Stimulated activated CD8-positive, alpha-beta memory T cell treated with anti-CD3 and anti-CD28 coated beads, Interleukin-4, amount 100 ng/mL, for 4 hours (primary cell): ENCODE data around the gene AP1G2.
A peak's percentile ranks its signal among the peaks of the same experiment; 100 is the strongest.
"Not testable (repeated sequence)": the region's sequence is repeated elsewhere in the genome, so short reads cannot be mapped to it uniquely, and the experiment has no call there.

Source experiments
- DNase-seq, 2 donors: peaks; one replicate each; pipeline ENCODE4 v3.0.0-alpha.2; 2020; ENCODE audit warnings: low read depth in 2 of 2, low spot score in 1 of 2

Gene AP1G2, protein sequence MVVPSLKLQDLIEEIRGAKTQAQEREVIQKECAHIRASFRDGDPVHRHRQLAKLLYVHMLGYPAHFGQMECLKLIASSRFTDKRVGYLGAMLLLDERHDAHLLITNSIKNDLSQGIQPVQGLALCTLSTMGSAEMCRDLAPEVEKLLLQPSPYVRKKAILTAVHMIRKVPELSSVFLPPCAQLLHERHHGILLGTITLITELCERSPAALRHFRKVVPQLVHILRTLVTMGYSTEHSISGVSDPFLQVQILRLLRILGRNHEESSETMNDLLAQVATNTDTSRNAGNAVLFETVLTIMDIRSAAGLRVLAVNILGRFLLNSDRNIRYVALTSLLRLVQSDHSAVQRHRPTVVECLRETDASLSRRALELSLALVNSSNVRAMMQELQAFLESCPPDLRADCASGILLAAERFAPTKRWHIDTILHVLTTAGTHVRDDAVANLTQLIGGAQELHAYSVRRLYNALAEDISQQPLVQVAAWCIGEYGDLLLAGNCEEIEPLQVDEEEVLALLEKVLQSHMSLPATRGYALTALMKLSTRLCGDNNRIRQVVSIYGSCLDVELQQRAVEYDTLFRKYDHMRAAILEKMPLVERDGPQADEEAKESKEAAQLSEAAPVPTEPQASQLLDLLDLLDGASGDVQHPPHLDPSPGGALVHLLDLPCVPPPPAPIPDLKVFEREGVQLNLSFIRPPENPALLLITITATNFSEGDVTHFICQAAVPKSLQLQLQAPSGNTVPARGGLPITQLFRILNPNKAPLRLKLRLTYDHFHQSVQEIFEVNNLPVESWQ

DNA sequence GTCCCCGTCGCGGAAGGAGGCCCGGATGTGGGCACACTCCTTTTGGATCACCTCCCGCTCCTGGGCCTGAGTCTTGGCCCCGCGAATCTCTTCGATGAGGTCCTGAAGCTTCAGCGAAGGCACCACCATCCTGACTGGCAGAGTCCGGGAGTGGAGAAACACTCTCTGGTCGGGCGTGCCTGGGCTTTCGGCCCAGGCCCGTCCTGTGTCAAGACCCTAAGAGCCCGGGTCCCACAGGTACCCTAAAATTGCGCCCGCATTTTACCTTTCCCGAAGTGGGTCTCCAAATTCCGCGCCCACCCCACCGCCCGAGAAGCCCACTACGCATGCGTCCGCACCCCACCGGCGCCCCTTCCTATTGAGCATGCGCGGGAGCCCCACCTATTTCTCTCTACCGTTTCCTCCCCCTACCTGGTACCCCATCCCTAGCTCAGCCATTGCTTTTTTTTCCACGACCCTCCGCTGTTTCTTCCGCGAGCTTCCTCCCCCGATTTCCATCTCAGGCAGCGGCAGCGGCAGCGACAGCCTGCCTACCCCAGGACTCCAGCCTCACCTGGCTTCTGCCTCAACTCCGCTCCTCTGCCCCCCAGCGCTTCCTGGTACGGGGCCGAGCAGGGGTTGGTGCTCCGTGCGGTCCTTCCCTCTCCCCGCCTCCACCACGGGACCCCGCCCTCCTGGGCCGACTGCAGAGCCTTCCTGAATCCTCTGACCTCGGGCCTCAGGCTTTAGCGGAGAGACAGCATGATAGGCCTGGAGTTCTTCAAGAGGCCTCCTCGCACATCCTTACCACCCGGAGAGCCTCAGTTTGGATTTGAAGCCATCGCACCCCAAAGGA is at the start of gene AP1G2:
Gene AP1G2, minus strand, starts transcription at position 606 of the 835 bp plus-strand sequence. Its CDS starts 477 bp downstream, at position 129.
- DNase-seq: peak; percentile 68 to 72

DNA sequence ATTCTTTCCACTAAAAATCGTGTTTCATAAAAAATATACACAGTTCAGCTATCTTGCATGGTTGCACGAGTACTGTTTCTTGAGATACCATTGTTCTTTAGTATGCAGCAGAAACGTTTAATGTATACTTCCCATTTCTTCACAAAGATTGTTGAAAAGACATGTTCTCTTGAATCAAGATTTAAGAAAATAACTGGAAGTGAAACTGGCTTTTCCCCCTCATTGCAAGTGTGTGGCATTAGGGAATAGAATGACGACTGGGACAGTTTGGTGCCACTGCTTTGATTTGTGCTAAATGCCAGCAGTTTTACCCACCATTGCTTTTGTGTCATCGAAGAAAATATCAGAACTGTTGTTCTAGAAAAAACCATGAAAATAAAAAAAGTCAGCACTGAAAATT is 48.3 kb upstream of the AP1G2 start:
- DNase-seq: no peak

DNA sequence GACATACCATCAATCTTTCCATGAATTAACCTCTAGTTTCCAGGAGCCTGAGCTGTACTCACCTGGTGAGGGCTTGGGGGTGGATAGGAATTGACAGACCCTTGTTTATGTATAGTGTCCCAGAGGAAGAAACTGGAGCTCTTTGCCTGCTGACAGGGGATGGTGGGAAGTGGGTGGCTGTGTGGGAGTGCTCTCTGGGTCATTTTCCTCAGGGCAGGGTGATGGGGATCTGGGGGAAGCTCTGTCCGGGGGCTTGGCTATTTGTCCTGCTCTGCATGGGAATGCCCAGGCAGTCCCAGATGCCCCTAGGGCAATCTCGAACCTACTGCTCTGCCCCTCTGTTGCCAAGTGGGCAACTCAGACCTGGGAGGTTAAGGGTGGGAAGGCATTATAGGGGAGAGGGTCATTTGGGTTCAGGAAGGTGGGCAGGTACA is 46.8 kb upstream of the AP1G2 start:
- no peak for DNase-seq

DNA sequence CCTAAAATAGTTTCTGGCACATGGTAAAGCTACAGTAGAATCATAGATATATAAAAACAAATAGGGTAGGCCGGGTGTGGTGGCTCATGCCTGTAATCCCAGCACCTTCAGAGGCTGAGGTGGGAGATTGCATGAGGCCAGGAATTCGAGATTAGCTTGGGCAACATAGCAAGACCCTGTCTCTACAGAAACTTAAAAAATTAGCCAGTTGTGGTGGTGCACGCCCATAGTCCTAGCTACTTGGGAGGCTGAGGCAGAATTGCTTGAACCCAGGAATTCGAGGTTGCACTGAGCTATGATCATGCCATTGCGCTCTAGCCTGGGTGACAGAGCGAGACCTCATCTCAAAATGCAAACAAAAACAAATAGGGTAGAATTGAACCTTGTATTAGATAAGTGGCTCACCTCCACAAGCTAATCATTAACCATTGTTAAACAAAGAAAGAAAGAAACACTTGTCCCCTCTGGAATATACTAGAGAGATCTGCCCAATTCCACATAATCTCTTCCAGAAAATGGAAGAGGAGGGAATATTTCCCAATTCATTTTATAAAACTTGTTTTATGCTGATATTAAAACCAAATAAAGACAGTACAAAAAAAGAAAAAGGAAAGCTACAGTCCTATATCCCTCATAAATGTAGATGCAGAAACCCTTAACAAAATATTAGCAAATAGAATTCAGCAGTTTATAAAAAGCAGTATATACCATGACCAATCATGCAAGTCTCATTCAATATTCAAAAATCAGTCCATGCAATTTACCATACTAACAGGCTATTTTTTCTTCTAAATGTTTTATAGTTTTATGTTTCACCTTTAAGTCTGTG is 45.9 kb upstream of the AP1G2 start:
- no peak for DNase-seq

DNA sequence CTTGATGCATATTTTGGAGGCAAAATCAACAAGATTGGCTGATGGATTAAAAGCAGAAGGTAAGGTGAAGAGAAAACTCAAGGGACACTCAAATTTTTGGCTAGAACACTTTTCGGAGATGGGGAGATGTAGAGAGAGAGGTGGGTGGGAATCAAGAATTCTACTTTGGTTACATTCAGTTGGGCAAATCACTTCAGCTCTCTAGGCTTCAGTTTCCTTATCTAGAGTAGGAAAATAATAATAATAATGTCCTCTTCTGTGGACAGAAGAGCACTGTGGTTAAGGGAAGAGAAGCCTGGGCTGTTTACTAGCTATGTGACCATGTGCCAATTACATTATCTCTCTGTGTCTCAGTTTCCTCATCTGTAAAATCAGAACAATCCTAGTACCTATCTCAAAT is 45.2 kb upstream of the AP1G2 start:
- no peak for DNase-seq

DNA sequence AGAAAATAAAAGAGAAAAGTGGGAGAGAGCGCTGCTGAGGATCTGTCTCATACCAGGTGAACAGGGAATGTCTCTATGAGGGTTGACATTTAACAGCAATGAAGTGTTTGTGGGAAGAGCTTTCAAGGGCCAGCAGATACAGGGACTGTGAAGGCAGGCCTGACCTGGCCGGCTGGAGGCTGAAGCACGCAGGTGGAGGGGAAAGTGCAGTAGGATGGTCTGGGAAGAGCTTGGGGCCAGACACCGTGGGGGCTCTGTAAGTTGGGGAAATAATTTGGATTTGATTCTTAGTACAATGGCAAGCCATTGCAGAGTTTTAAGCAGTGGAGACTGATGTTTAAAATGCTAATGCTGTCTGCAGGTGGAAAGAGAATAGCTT is 44.8 kb upstream of the AP1G2 start:
- no peak for DNase-seq

DNA sequence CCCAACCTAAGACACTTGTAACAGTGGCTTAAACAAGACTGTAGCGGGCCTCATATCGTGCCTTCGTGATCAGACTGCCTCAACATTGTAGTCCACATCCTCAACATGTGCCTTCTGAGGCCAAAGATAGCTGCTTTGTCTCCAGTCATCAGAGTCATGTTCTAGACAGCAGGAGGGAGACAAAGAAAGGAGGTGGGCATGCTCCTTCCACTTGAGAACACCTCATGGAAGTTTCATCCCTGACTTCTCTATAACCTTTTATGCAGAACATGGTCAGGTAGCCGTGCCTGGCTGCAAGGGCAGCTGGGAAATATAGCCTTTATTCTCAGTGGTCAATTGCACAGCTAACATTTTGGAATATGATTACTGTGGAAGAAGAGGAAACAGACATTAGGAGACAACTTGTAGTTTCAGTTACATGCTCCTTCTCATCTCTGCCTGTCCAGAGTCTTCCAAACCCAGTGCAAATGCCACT is 43.3 kb upstream of the AP1G2 start:
- no peak for DNase-seq

DNA sequence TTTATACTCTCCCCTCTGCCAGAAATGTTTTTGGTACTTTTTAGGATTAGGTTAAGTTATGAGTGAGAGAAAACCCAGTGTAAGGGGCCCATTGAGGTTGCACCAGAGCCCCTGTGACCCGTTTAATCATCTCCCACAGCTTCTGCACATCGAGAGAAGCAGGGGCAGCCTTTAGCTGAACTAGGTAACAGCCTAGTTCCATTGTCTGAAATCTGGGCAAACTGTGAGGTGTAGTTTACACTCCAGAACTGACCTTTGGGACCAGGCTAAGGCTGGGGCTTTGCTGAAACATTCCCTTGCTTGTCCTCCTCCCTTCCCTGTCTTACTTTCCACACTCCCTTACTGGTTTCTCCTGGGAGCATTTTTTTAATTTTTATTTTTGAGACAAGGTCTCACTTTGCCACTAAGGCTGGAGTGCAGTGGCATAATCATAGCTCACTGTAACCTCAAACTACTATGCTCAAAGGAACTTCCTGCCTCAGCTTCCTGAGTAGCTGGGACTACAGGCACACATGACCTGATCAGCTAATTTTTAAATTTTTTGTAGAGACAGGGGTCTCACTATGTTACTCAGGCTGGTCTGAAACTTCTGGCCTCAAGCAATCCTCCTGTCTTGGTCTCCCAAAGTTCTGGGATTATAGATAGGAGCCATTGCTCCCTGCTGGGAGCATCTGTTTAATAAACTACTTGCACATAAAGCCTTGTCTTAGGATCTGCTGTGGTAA is 42.7 kb upstream of the AP1G2 start:
- no peak for DNase-seq

DNA sequence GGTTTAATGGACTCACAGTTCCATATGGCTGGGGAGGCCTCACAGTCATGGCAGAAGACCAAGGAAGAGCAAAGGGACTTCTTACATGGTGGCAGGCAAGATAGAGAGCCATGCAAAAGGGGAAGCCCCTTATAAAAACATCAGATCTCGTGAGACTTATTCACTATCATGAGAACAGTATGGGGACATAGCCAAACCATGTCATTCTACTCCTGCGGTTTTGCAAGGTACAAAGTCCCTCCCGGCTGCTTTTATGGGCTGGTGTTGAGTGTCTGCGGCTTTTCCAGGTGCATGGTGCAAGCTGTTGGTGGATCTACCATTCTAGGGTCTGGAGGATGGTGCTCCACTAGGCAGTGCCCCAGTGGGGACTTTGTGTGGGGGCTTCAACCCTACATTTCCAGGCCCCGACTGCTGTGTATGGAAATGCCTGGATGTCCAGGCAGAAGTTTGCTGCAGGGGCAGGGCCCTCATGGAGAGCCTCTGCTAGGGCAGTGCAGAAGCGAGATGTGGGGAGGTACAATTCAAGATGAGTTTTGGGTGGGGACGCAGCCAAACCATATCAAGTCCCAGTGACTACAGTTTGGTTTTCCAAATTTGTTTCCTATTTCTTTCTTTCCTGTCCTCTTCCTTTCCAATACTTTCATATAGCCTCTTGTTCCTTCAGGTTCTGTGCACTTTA is 42.0 kb upstream of the AP1G2 start:
- not testable (repeated sequence) for DNase-seq

DNA sequence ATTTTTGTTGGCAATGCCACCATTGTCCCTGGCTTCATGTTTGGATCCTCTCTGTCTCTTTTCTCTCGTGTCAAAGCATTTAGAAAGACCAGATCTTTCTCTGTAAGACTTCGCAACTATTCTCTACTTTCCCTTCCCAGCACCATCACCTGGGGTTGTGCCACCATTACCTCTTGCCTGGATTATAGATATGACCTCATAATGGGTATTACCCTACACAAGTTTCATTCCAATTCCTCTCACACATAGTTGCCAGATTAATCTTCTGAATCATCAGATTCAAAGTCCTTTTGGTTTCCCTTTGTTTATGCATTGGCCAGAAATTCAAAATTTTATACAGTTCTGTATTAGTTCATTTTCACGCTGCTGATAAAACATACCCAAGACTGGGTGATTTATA is 41.4 kb upstream of the AP1G2 start:
- DNase-seq: no peak

DNA sequence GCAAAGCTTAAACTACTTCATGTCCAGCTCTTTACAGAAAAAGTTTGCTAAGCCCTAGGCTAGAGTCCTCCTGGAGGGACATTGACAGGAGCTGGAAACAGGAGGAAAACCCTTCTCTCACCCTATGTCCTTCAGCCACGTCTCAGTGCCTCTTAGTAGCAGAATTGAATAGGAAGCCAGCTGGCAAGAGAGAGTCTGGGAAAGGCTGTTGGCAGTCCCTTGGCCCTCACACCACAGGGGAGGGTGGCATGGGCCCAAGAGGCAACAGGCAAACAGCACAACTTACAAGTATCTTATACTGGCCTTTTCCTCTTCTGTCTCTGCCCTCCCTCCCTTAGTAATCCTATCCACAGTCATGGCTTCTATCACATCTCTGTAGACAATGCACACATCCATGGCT is 40.9 kb upstream of the AP1G2 start:
- no peak for DNase-seq

DNA sequence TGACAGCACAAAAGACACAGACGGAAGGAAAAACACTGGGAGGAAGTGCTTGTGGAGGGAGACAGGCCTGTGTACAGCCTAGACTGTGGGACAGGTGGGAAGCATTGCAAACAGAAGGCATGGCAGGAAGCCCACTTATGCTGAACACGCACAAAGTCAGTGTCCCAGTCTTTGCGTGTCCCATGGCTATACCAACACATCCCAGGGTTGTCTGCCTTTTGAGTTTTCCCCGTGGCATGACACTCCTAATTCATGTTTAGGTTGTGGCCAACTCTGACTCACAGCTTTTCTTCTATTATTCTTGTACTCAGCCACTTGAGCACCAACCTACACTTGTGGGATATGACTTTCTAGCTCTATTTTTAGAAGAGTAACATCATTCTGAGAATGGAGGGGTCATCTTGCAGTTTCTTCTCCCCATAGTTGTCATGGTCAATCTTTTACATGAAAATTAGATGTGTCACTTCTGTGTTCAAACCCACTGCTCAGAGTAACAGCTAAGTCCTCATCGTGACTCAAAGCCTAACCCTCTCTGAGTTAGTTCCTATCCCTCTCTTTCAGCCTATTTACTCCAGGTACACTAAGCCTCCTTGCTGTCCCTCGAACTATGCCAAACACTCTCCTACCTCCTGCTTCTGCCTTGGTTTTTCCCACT is 38.5 kb upstream of the AP1G2 start:
- DNase-seq: no peak

DNA sequence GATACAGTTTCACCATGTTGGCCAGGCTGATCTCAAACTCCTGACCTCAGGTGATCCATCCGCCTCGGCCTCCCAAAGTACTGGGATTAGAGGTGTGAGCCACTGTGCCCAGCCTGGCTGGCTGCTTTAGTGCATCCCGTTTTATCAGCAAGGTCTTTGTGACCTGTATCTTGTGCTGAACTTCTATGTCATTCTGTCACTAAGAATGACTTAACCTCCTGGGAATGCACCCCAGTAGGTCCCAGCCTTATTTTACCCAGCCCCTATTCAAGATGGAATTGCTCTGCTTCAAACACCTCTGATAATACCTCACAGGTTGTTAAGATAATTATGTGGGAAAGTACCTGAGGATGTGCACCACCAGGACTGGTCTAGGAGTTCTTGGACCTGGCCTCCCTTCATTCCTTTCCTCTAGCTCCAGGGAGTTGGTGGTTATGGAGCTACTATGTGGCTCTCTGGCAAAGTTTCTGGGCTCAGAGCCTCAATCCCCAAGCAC is 37.1 kb upstream of the AP1G2 start:
- DNase-seq: no peak

DNA sequence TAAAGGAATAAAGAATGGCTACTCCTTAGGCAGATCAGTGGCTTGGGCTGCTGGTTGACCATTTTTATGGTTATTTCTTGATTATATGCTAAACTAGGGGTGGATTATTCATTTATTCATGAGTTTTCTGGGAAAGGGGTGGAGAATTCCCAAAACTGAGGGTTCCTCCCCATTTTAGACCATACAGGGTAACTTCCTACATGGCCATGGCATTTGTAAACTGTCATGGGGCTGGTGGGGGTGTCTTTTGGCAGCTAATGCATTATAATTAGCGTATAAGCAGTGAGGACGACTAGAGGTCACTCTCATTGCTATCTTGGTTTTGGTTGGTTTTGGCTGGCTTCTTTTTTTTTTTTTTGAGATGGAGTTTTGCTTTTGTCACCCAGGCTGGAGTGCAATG is 36.6 kb upstream of the AP1G2 start:
- DNase-seq: no peak

DNA sequence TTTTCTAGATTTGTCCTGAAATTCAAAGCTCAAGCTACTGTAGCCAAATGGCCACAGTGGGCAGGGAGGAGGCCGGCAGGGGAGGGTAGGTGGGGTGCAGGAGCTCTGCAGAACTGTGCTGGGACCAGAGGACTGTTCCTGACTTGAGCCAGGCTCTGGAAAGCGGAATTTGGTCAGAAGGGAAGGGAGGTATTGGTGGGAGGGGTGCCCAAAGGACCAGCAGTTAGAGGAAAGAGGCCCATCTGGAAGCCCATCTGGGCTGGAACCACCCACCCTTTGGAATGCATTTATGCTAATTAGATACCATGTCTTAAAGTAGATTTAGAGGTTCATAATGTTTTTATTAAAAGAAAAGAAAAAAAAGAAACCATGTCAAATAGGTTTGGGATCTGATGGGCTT is 35.5 kb upstream of the AP1G2 start:
- DNase-seq: no peak

DNA sequence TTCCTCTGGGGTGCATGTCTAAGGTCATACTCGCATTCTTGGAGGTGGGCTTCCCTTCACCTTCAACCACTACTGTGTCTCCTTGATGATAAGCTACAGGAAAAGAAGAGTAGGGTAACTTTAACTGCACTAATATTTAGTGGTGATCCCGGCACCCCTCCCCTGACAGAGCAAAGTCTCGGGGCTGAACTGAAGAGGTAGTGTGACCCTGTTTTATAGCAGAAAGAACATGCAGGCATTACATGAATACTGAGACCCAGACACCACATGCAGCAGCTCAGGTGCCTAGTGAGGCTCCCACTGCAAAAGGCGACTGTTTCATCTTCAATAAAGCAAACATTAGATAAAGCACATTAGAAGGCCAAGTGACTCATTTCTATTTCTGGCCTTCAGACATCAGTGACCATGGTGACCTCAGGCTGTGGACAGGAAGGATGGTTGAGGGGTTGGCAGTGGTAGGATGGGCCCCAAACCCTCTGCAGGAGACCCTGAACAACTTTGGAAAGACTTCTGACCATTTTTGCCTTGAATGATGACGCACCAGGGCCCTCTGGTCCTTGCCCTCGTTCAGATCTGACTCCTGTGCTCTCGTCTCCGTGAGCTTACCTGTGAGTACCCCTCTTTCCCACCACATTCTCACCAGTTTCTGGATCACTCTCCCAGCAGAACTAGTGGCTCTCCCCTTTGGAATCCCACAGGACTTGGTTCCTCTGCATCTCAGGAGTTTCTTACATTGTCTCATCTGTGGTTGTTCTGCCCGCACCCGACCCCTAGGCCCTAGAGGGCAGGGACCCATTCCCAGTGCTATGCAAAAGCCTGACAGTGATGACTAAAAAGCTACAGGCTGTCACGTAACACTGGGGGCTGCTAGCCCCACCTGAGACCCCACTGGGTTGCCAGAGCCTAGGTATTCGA is 34.8 kb upstream of the AP1G2 start:
- no peak for DNase-seq

DNA sequence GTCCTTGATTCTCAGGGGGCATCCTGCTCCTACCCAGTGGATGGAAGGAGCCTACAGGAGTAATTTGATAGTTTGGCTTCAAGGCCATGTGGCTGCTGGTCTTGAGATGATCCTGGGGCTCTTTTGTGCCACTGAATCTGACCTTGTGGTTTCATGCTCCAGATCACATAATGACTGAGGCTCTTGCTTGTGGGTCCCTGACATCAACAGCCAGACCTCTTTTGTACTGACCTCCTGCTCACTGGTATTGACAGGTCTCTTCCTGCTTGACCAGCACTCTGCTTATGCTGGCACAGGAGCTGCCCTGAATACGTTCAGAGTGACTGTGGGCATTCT is 34.2 kb upstream of the AP1G2 start:
- DNase-seq: no peak

DNA sequence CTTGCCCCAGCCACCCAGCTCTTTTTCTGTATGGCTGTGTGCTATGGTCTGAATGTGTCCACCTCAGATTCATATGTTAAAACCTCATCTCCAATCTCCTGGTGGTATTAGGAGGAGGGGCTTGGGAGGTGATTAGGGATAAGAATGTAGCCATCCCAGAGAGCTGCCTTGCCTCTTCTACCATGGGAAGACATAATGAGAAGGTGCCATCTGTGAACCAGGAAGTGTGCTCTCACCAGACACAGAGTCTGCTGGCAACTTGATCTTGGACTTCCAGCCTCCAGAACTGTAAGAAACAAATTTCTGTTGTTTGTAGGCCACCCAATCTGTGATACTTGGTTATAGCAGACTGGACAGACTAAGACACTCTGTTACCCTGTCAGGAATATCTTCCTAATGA is 33.8 kb upstream of the AP1G2 start:
- no peak for DNase-seq
